ENCODE results near the gene EHD4. TPM values are rescaled to one million over a fixed set of nuclear protein-coding genes. Genes with fewer than 3 reads are reported as not detected.

The EHD4 gene
- polyA plus RNA-seq, 1 donor (not counting 4 experiments of a cell fraction or from before 2014, with no cell fraction given): 31.5 TPM

- Histone ChIP-seq H3K4me1 (ENCODE audit: control insufficient read depth, extremely low read depth, insufficient read depth, low read length) (peaks cover 71% of the 10 kb centered on the region), H3K79me2 (ENCODE audit: control insufficient read depth, insufficient read depth, low read length) (peaks cover 54% of the 10 kb centered on the region), H3K4me2 (ENCODE audit: control insufficient read depth, extremely low read depth, insufficient read depth, low read depth, low read length) (no peak overlapping the region), H3K9ac (ENCODE audit: control insufficient read depth, extremely low read depth, insufficient read depth, low read length) (no peak overlapping the region), H3K4me3 (ENCODE audit: control insufficient read depth in 2 of 3, extremely low read depth in 1 of 3, insufficient read depth in 2 of 3, low read depth in 1 of 3, low read length in 3 of 3) (no peak overlapping the region), H3K9me3 (ENCODE audit: control insufficient read depth, low read depth, low read length) (no peaks in the 10 kb centered on the region), H3K27ac (ENCODE audit: control insufficient read depth, insufficient read depth, low read length) (no peak overlapping the region), H2AFZ (ENCODE audit: control insufficient read depth, low read length) (no peak overlapping the region), H3K27me3 (ENCODE audit: control insufficient read depth, extremely low read depth, insufficient read depth, low read length) (no peaks in the 10 kb centered on the region), H3K9me1 (ENCODE audit: control insufficient read depth, extremely low read depth, insufficient read depth, low read length) (no peaks in the 10 kb centered on the region), H4K20me1 (ENCODE audit: control insufficient read depth, extremely low read depth, insufficient read depth, low read length) (no peaks in the 10 kb centered on the region), H3K36me3 (ENCODE audit: control insufficient read depth in 2 of 2, extremely low read depth in 1 of 2, insufficient read depth in 2 of 2, low read length in 2 of 2) (peaks cover 13 to 36% of the 10 kb centered on the region in 2 experiments)
- TF ChIP-seq, protein P1, sequence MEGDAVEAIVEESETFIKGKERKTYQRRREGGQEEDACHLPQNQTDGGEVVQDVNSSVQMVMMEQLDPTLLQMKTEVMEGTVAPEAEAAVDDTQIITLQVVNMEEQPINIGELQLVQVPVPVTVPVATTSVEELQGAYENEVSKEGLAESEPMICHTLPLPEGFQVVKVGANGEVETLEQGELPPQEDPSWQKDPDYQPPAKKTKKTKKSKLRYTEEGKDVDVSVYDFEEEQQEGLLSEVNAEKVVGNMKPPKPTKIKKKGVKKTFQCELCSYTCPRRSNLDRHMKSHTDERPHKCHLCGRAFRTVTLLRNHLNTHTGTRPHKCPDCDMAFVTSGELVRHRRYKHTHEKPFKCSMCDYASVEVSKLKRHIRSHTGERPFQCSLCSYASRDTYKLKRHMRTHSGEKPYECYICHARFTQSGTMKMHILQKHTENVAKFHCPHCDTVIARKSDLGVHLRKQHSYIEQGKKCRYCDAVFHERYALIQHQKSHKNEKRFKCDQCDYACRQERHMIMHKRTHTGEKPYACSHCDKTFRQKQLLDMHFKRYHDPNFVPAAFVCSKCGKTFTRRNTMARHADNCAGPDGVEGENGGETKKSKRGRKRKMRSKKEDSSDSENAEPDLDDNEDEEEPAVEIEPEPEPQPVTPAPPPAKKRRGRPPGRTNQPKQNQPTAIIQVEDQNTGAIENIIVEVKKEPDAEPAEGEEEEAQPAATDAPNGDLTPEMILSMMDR (optimal IDR thresholded peaks at IDR 0.05 in 1 of 3, IDR thresholded peaks at IDR 0.05 in 1 of 3, conservative IDR thresholded peaks at IDR 0.05 in 1 of 3; ENCODE audit: extremely low read depth in 1 of 3, insufficient read depth in 2 of 3, low read length in 3 of 3): no peak
- no peak for TF ChIP-seq EZH2 (IDR thresholded peaks at IDR 0.05; ENCODE audit: low read length)
- peak; percentile 39 for FAIRE-seq
- dilution Hi-C loops (cut with MboI; ENCODE audit: extremely low pct_ligation_motif_present, low sequenced_read_pairs): no loop called here
- DNase-seq (ENCODE audit: low read depth, low spot score): no peak
Observed at GRCh38 chr15:41945731-41946130, 26.6 kb downstream of the EHD4 start.

GRCh38 chr15:41945221-41945620, 27.1 kb downstream of the EHD4 start:
- peak overlapping the region; percentile 37 for H3K27ac ChIP-seq (ENCODE audit: control insufficient read depth, insufficient read depth, low read length)
- no peak overlapping the region for H3K4me2 ChIP-seq (ENCODE audit: control insufficient read depth, extremely low read depth, insufficient read depth, low read depth, low read length)
- peak; percentile 73 for FAIRE-seq

More at GRCh38 chr15:41945221-41945620, 27.1 kb downstream of the EHD4 start:
- Histone ChIP-seq H3K9me3 (ENCODE audit: control insufficient read depth, low read depth, low read length) (no peaks in the 10 kb centered on the region), H3K4me1 (ENCODE audit: control insufficient read depth, extremely low read depth, insufficient read depth, low read length) (peaks cover 75% of the 10 kb centered on the region), H3K9me1 (ENCODE audit: control insufficient read depth, extremely low read depth, insufficient read depth, low read length) (no peaks in the 10 kb centered on the region), H3K4me3 (ENCODE audit: control insufficient read depth in 2 of 3, extremely low read depth in 1 of 3, insufficient read depth in 2 of 3, low read depth in 1 of 3, low read length in 3 of 3) (no peak overlapping the region), H4K20me1 (ENCODE audit: control insufficient read depth, extremely low read depth, insufficient read depth, low read length) (no peaks in the 10 kb centered on the region), H3K9ac (ENCODE audit: control insufficient read depth, extremely low read depth, insufficient read depth, low read length) (no peak overlapping the region), H2AFZ (ENCODE audit: control insufficient read depth, low read length) (no peak overlapping the region), H3K79me2 (ENCODE audit: control insufficient read depth, insufficient read depth, low read length) (peaks cover 49% of the 10 kb centered on the region), H3K36me3 (ENCODE audit: control insufficient read depth in 2 of 2, extremely low read depth in 1 of 2, insufficient read depth in 2 of 2, low read length in 2 of 2) (peaks cover 10 to 35% of the 10 kb centered on the region in 2 experiments), H3K27me3 (ENCODE audit: control insufficient read depth, extremely low read depth, insufficient read depth, low read length) (no peaks in the 10 kb centered on the region)
- dilution Hi-C loops (cut with MboI; ENCODE audit: extremely low pct_ligation_motif_present, low sequenced_read_pairs): no loop called here
- no peak for DNase-seq (ENCODE audit: low read depth, low spot score)
- no peak for TF ChIP-seq EZH2 (IDR thresholded peaks at IDR 0.05; ENCODE audit: low read length)
- TF ChIP-seq, protein P1 (optimal IDR thresholded peaks at IDR 0.05 in 1 of 3, IDR thresholded peaks at IDR 0.05 in 1 of 3, conservative IDR thresholded peaks at IDR 0.05 in 1 of 3; ENCODE audit: extremely low read depth in 1 of 3, insufficient read depth in 2 of 3, low read length in 3 of 3): no peak
